ENCODE results near the gene CAMK2A. TPM values are rescaled to one million over a fixed set of nuclear protein-coding genes. Genes with fewer than 3 reads are reported as not detected.
"Not testable (repeated sequence)": the region's sequence is repeated elsewhere in the genome, so short reads cannot be mapped to it uniquely, and the experiment has no call there.

CAMK2A gene
- total RNA-seq, 1 experiment from 2014 or later = not detected

GRCh38 chr5:150241298-150242160 is 48.0 kb downstream of the CAMK2A start:
- DNase-seq (ENCODE audit: extremely low read depth, low read depth) = no peak

DNA sequence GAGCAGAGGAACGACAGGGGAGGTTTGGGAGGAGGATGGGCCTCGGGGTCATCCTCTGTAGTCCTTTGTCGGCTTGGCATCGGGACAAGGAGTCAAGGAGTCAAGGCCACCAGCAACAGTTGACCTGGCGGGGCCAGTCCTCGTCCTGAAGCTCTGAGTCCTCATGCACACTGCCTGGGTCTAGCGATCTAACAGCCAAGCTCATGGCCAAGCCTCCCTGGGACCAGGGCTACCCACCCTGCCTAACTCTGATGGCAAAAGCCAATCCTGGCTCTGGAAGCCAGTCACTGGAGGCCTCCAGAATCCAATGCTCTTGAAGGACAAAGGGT is 49.8 kb downstream of the CAMK2A start:
- no peak for DNase-seq (ENCODE audit: extremely low read depth, low read depth)

DNA sequence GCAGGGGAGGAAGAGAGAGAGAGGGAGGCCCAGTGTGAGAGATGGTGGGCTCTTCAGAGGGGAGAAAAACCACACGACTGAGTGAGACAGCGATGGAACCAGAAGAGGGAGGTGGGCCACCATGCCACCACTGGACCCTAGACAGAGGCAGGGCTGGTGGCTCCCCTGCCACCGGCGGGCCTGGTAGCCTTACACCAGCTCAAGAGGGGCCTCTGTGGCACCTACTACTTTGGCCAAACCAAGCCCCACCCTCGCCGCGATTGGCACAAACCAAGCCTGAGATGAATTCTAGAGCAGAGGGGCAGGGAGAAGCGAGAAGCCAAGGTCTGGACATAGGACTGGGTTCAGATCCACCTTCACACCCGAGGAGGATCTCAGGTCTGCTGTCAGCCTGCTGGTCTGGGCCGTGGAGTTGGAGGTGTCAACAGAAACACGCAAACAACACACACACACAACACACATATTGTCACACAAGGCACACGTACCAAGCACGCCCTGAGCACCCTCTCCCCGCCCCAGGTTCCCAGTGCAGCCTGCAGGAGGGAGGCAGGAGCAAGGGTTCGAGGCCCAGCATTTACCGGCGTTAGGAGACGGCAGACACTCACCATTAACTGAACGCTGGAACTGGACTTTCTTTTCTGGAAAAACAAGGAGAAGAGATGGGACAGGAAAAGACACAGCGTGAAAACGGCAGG is 50.3 kb downstream of the CAMK2A start:
- no peak for DNase-seq (ENCODE audit: extremely low read depth, low read depth)

DNA sequence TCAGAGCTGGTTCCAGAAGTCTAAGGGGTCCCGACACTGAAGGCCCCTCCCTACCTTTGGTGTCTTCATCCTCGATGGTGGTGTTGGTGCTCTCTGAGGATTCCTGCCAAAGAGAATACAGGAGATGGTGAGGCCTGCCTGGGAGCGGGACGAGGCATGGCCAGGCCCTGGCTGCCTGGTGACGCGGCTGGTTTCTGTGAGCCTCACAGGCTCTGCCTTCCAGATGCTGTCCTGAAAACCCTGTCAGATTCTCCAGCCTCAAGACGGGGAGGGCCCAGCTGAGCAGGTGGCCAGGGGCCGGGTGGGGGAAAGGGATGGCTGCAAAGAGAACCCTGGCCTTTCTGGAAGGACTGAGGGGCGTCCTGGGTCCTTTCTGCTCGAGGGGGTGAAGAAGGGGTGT is 50.9 kb downstream of the CAMK2A start:
- no peak for DNase-seq (ENCODE audit: extremely low read depth, low read depth)

DNA sequence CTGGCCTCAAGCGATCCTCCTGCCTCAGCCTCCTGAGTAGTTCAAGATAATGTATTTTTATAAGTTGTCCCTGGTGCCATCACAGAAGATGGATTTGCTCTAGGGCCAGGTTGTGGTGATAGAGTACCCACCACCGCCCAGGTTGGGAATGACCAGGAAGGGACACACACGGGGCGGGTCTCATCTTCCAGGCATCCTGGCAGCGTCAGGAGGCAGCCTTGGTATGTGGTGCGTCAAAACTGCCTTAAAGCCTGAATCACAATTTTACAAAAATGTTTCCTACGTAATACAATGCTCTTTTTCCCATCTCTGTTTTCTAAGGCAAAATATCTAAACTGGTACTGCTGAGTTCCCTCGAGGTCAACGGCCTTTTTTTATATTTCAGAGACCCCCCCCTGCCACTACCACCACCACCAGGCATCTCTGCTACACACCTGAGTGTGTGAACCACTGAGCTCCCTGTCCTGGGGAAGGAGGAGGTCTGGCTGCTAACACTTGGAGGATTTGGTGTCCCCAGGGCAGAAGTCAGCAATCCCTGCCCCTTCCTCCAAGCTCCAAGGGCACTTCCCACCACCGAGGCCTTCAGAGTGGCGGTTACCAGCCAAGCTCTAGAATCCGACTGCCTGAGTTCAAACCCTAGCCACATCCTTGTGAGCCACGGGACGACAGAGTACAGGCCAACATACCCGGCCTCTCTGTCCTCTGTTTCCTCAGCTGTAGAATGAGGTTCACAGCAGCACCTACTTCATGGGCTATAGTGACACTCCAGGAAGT is 52.4 kb downstream of the CAMK2A start:
- no peak for DNase-seq (ENCODE audit: extremely low read depth, low read depth)

DNA sequence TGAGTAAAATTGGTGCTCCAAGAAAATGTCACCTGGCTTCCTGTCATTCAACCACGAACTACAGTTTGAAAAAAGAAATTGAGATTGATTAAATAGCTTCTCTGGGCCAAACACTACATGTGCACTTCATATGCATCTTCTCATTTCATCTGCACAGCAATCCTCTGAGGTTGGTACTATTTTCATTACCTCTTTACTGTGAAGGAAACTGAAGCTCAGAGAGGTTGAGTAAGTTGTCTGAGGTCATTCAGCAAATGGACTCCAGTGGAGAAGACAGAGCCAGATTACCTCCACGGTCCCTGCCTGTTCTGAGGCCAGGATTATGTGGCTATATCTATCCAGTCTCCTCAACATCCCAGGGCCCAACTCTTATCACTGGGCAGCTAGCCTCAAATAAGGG is 53.3 kb downstream of the CAMK2A start:
- DNase-seq (ENCODE audit: extremely low read depth, low read depth) = no peak

DNA sequence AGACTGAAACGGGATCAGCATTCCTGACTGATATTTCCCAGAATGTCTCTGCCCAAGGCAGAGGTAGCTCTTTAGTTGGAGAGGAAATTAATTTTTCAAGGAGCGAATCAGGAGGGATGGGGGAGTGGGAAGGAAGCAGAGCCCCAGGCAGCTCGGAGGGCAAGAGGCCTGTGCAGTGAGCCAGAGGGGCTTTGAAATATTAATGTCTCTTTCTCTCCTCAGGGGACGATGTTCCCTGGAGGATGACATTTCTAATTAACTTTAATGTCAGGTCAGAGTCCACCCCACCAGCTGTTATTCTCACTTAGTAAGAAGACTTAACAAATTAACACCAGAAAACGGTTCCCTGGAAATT is 54.1 kb downstream of the CAMK2A start:
- DNase-seq (ENCODE audit: extremely low read depth, low read depth) = no peak

DNA sequence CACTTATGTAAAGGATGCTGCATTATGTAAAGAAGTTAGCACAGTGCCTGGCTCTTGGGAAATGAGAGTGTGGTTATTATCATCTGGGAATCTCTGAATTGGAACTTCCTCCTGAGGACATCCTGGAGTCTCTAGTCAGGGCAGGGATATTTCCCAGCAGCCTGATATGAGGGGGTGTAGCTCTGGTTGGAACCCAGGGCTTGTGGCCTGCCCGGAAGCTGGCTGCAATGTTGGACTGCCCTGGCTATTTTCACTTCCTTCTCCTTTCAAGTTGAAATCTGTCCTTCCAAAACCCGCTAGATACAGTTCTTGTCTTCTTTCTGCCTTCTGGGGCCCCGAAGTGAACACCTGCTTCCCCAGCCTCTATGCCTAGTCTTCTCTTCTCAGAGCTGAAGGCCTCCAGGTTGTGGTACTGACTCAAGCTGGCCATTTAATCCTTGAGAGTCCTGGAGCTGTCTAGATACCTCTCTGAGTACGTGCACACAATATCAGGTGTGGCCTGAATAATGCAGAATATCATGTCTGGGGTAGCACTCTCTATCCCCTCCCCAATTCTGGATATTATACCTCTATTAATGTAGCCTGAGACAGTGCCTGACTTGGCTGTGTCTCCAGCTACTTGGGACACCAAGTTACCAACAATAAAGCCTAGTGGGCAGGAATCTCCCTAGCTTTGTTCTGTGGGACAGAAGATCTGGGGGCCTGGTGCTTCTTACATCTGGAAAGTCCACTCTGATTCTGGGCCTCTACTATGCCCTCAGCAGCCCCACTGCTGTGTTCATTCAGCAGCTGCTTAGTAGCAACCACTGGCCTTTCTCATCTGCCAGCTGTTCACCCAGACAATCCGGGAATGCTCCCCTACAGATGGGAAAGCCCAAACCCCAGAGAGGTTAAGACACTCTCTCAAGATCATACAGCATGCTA is 54.7 kb downstream of the CAMK2A start:
- no peak for DNase-seq (ENCODE audit: extremely low read depth, low read depth)

DNA sequence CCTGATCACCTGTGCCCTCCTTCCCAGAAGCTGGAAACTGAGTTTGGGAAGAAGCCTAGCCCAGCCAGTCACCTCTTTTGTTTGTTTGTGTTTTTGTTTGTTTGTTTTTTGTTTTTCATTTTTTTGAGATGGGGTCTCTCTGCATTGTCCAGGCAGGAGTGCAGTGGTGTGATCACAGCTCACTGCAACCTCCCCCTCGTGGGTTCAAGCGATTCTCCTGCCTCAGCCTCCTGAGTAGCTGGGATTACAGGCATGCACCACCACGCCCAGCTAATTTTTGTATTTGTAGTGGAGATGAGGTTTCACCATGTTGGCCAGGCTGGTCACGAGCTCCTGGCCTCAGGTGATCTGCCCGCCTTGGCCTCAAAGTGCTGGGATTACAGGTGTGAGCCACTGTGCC is 55.9 kb downstream of the CAMK2A start:
- DNase-seq (ENCODE audit: extremely low read depth, low read depth) = not testable (repeated sequence)

DNA sequence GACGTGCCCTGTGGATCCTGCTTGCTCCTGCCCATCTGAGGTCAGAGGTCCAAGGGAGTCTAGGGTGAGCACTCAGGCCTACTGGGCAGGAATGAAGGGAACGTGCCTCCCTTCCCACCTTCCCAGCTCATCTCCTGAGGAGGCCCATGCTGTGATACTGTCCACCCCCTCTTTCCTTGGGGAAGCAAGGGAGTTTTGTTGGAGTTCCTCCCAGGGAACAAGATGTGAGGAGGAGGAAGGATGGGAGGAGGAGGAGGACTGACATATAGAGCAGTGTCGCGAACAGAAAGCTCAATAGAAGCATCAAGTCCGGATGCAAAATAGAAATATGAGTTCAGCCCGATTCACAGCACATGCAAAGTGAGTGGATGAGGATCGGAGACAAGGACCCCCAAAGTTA is 58.7 kb downstream of the CAMK2A start:
- no peak for DNase-seq (ENCODE audit: extremely low read depth, low read depth)

GRCh38 chr5:150229571-150229970 is 60.0 kb downstream of the CAMK2A start:
- no peak for DNase-seq (ENCODE audit: extremely low read depth, low read depth)

DNA sequence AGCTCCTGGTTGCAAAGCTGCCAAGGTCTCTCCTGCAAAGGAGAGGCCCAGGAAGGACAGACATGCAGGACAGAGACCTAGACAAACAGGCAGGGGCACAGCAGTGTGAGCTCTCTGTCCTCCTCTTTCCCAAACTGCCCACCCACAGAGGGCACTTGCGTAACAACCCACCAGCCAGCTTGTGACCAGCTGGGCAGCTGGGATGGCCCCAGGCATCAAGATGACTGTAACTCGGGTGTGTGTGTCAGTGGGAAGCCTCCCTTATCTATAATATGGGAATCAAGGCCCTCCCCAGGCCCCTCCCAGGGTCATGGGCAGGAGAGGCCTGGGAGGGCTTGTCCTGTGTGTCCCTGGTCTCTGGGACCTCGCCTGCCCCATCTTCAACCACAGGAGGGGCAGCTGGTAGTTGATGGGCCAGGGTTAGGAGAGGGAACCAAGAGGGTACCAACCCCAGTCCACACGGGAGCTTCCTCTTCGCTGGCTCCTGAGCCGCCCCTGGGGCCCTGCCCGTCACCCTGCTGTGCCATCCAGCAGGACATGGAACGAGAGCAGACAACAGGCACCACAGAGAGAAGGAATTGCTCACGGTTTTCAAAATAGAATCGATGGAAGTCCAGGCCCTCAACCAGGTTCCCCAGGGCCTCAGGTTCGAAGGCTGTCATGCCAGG is 61.8 kb downstream of the CAMK2A start:
- no peak for DNase-seq (ENCODE audit: extremely low read depth, low read depth)

- DNase-seq (ENCODE audit: extremely low read depth, low read depth) = no peak
These were observed 62.5 kb downstream of the CAMK2A start for GRCh38 chr5:150227036-150227435.

GRCh38 chr5:150224483-150225027 is 65.0 kb downstream of the CAMK2A start:
- DNase-seq (ENCODE audit: extremely low read depth, low read depth) = no peak

DNA sequence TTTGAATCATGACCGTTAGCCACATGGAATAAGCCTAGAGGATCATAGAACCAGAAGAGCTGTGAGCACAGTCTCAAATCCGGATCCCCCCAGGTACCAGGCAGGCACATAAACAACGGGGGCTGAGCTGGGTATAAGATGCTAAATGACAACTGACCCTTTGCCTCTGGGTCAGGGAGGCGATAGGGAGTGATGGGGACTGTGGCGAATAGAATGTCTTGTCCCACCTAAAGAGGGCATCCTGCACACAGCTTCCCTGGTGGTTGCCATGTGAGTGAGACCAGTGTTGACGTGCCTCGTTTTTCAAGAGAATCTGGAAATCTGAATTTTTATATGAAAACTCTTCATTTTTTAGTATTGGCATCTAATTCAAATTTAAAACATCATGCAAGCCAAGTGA is 66.1 kb downstream of the CAMK2A start:
- DNase-seq (ENCODE audit: extremely low read depth, low read depth) = no peak

GRCh38 chr5:150222906-150223305 is 66.7 kb downstream of the CAMK2A start:
- DNase-seq (ENCODE audit: extremely low read depth, low read depth) = no peak

- DNase-seq (ENCODE audit: extremely low read depth, low read depth) = no peak
These were observed 68.1 kb downstream of the CAMK2A start for GRCh38 chr5:150221471-150221870.

DNA sequence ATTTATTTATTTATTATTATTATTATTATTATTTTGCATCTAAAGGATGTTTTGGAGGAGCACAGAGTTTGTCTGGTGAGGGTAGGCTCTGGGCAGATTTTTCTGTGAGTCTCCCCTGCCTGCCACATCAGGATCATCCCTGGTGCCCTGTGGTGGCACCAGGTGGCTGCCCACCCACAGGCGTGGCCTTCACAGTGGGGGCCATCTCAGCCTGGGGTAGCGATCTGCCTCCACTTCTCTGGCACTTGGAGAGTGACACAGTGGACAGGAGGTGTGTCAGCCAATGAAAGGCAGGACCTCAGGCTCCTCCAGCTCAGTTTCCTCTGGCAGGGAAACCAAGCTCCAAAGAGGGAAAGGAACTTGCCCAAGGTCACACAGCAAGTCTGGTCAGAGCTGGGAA is 69.7 kb downstream of the CAMK2A start:
- DNase-seq (ENCODE audit: extremely low read depth, low read depth) = no peak

- no peak for DNase-seq (ENCODE audit: extremely low read depth, low read depth)
These were observed 70.4 kb downstream of the CAMK2A start for GRCh38 chr5:150219142-150219541.

DNA sequence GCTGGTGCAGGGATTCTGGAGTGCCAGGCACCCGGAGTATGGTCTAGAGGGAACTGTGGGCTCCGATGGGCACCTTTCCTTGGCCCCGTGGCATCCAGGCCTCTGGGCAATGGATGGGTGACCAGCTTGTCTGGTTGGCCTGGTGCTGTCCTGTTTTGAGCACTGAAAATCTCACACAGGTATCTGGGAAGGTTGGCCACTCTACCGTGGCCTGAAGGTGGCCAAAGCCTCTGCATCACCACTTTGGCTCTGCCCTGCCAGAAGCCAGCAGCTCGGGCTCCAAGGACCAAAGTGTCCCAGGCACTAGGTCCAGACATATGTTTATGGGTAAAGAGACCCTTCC is 70.9 kb downstream of the CAMK2A start:
- DNase-seq (ENCODE audit: extremely low read depth, low read depth) = no peak
